HG03558 (cell line): ENCODE data around the gene DPH5.
"Not testable (repeated sequence)": the region's sequence is repeated elsewhere in the genome, so short reads cannot be mapped to it uniquely, and the experiment has no call there.

Experiments
- ATAC-seq: cut with Tn5 transposase; IDR thresholded peaks from one replicate; pipeline ENCODE4 v1.9.1; 2021; ENCODE audit warnings: moderate number of reproducible peaks; ENCODE audit not compliant: unreplicated experiment; ENCODE audit errors: extremely low read depth

Gene DPH5

DNA sequence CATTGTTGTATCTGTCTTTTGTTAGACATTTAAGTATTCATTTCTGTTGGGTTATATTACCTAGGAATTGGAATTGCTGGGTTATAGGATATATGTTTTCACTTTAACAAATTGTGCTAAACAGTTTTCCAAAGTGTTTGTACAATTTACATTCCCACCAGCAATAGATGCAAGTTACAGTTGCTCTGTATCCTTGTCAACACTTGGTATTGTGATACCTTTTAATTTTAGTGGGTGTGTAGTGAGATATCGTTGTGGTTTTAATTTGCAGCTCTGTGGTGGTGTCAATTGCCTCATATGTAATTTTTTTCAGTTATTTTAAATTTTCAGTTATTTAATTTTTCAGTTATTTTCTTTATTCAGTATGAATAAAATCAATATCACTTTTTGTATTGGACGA is 7.4 kb upstream of the DPH5 start:
- no peak for ATAC-seq

DNA sequence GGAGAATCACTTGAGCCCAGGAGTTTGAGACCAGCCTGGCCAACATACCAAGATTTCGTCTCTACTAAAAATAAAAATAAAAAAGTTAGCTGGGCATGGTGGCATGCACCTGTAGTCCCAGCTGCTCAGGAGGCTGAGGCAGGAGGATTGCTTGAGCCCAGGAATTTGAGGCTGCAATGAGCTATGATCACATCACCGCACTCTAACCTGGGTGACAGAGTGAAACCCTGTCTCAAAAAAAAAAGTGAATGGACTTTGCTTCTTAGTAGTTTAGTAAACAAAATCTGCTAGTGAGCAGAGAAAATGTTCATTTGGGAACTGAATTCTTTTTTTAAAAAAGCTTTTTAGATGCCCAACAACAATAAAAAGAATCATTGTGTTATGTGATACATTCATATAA is 6.5 kb upstream of the DPH5 start:
- ATAC-seq, result not testable (repeated sequence)

DNA sequence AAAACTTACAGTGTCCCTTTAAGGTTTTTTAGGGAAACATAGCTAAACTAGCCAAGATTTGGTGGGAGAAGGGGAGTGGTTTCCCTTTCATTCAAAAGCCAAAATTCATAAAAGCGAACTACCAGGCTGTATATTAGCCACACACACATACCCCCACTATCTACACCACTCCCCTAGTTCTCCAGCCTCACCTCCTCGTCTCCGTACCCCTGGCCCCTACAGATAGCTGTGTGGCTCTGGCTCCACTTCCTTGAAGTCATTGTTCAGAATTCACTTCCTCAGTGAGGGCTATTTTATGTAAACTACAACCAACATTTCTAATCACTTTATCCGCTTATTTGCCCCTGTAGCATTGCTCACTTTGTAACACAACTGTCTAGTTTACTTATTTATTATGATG is 5.3 kb upstream of the DPH5 start:
- no peak for ATAC-seq

DNA sequence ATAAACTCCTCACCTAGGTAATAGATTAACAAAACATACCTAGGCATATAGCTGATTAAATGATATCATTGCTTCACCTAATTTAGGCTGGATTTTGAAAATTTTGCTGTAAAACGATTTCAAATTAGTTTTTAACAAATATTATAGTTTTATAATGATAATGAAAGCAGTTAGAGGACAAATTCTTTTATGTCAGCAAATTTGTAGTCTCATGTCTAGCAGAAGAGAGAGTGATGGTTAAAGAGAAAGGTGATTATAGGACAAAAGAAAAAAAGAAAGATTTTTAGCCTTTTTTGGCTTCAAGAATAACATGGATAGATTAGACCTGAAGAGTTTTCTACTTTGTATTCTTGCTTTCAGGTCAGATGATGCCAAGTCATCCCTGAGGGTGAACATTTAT is 3.6 kb upstream of the DPH5 start:
- no peak for ATAC-seq

DNA sequence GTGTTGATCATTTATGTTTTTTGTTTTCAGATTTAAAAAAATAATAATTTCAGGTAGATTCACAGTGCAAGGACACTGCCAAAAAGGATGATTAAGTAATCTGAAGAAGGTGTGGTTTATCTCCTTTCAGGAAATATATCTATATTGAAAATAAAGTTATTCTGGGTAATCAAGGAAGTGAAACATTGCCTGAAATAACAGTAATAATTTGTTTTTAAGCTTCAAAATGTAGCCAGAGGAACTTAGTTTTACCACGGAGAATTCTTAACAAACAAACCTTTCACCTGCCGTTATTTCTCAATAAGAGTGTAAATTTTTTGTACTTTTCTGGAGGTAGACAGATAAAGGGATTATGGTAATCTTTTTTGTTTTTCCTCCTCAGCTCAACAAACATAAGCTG is 2.9 kb upstream of the DPH5 start:
- no peak for ATAC-seq

DNA sequence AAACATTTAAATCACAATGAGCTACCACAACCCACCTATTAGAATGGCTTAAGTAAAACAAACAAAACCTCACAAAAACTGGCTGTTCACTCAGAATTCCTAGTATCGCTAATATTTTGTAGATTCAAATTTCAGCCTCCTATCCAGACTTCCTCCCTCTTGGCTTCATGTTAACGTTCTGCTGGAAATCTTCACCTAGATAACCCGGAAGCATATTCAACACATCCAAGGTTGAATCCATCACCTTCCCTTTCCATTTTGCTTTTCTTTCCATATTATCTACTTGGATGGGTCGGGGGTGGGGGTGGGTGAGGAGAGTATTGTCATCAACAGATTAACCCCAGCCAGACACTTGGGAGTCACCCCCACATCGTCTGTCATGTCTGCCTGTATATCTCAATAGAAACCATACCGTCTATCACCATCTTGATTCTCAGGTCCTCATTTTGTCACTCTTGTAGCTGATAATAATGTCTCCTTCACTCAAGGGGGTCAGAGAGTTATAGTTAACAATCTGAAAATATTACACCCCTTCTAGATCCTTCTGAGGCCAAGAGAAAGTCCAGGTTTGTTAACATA is 1.7 kb upstream of the DPH5 start:
- no peak for ATAC-seq

DNA sequence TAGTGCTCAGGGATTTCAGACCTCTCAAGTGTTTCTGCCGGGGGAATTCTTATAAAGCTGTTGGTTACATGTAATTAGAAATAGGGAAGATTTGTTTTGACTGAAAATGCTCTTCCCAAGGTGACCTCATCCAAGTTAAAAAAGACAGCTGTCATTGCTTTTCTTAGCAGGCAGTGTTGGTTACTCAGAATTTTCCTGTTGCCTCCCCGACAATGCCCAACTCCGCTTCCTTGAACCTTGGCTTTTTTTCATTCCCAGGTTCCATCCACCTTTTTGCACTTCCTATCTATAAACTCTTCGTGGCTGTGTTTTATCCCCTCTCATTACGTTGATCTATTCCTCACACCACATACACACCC is 825 bp upstream of the DPH5 start:
- no peak for ATAC-seq

DNA sequence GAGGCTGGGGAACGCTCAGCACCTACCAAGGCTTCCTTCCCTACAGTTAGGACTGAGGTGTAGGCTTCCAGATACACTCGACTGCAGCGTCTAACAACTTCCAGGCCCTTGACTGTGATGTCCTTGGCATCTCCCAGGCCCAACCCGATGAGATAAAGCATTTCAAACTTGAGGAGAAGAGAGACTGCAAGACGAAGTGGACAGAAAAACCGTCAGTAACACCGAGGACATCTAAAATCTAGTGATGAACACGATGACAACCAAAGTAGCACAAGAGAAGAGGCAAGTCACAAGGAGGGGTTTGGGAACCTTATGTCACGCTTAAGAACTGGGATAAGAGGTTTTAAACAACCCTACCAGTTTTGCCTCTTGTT is 314 bp downstream of the DPH5 start:
- ATAC-seq, result peak; percentile 6

DNA sequence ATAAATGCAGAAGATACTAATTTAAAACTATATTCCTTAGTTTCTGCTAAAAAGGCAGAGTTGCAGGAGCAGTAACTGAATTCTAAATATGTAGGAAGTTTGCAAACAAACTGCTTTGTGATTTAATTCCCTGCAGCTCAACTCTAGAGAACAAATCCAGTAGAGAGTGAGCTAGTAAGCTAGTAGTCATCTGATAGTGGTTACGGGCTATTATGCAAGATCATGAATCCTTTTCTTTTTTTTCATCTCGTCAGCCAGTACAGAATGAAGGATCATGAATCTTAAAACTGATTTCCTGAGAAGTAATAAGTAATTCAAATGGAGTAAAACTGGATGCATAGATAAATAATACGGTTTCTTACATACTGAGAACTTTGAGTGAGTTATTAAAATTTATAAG is 3.3 kb downstream of the DPH5 start:
- no peak for ATAC-seq

DNA sequence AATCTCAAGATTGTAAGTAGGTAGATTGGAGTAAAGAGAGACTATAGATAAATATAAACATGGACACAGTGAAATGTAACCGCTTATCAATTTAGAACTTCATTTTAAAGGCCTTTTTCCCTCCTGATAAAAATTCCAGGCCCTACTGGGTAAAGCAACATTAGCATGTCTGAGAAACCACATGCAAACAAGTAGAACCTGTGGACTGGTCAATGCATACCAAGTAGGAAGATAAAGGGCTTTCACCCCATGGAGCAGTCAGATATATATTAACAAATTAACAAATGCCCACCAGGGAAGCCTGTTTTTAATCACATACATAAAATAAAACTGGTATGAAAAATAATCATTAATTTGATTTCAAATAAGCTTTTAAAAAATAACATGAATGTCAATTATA is 8.1 kb downstream of the DPH5 start:
- no peak for ATAC-seq

DNA sequence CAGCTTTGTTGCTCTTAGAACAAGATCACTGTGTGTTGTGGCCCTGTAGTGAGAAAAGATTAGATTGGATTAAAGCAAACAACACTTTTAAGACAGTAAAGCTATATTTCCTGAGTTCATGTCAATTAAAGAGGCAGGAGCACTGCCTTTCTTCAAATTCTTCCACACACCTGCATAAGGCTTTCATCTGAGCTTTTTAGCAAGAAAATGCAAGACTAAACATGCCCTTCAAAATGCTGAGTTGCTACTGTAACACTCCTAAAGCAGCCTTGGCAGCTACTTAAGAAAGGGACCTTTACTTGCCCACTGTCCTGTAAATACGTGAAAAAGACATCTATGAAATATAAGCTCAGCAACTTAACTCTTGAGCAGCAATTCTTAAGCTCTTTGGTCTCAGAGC is 11.8 kb downstream of the DPH5 start:
- no peak for ATAC-seq

DNA sequence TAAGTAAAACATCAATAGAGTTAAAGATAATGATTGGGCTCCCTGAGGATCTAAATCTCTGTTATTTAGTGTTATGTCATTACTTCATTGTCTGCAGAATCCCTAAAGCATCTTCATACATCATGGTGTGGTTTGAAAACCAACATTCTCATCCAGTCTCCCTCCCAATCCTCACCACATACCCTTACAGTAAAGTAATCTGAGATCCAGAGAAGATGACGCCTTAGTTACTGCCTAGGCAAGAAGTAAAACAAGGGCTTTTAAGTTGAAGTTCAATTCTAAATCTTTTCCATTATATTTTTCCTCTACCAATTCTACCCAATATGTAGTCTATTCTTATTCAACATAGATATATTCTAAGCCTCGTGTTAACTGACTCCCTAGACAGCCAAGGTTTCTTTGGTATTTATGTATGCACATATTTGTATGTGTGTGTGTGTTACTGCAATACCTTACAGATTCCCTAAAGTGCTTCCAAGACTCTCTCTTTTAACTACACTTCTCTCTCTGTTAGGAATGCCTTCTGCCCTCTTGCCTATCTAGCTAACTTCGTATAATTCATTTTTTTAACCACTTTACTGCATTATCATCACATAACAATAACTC is 17.3 kb downstream of the DPH5 start:
- ATAC-seq, result no peak

DNA sequence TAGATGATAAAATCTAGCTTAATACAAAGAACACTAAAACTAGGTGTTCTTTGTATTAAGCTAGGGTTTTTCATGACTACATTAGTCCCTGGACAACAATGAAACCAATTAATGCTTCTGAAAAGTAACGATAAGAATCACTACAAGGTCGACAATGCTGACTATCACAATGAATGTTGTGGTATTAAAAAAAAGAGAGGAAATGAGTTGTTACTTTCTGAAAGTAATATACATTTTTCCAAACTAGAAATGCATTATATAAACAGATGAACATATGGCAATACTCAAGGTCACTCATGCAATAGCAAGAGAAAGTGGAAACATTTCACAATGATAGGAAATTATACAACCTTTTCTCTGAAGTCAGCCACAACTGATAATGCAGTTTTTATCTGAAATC is 19.0 kb downstream of the DPH5 start:
- no peak for ATAC-seq

DNA sequence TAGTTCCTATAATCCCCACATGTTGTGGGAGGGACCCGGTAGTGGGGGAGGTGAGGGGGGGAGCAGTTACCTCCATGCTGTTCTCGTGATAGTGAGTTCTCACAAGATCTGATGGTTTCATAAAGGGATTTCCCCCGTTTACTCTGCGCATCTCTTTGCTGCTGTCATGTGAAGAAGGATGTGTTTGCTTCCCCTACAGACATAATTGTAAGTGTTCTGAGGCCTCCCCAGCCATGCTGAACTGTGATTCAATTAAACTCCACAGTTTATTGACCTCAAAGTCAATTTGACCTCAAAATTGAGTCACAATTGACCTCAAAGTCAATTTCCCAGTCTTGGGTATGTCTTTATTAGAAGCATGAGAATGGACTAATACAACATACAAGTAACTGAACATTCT is 19.7 kb downstream of the DPH5 start:
- no peak for ATAC-seq

DNA sequence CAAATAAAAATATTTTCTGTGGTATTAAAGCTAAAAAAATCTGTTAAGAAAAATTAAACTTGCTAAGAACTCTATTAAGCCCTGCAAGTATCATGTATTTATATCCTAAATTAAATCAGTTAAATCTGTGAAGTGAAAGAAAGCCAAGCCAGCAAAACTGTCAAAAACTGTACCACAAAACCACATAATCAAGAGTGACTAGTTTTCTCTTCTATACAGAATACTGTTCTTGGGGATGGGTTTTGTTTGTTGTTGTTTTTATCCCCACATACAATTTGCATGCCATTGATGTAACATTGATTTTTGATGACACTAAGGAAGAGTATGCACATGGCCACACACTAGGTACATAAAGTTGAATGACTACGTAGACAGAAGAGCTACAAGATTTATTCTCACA is 20.4 kb downstream of the DPH5 start:
- ATAC-seq, result no peak

DNA sequence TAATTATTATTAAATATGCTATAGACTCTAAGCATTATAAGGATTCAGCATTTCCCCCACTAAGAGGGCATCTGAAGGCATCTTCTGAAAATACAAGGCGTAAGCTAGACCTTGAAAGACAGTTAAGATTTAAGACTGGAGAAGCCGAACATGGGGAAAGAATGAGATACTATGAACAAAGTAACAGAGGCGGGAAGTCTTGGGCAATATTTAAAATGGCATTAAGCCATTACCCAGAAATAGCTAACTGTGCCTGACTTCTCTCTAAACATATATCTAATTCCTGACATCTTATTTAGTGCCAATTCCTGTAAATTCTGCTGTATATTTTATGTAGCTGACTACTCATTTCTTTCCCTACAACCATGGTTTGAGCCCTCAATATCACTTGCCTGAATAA is 20.9 kb downstream of the DPH5 start:
- no peak for ATAC-seq

DNA sequence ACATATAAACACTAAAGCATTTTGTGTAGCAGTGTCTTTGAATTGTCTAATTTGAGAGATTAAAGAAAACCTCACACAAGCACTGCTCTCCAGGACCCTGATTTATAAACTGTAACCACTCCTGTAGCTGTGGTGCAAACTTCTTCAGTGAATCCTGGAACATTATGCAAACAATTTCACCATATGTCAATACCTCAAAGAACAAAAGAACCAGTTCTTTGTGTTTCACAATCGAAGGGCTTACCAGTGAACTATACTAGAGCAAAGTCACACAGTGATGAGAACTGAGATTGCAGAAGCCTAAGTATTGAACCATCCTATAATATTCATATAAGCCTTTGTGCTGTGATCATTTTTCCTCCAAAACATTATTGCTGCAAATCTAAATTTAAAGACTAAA is 21.5 kb downstream of the DPH5 start:
- peak; percentile 44 for ATAC-seq

DNA sequence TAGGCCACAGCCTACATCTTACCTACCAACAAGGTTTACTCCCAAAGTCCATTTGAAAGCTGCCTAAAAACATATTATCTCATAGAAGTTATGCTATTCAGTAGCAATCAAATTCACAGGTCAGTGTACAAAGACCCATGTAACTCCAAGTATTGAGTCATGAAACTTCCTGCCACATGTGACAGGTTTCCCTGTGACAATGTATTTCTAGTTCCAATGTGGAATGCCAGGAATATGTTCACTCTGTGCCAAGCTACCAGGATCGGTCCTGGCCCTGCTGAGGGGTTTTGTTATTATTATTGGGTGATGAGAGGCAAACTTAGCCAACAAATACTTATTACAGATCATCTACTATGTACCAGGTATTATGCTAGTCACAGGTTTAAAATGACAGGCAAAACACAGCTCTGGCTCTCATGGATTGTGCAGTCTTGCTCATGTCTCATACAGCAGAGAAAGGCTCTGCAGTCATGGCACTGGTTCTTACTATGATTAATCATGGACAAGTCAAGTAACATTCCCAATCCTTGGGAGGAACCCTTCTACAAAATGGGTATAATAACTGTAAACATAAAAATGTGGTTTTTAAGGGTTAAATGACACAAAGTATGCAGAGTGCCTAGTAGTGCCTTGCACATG is 22.5 kb downstream of the DPH5 start:
- ATAC-seq, result no peak

DNA sequence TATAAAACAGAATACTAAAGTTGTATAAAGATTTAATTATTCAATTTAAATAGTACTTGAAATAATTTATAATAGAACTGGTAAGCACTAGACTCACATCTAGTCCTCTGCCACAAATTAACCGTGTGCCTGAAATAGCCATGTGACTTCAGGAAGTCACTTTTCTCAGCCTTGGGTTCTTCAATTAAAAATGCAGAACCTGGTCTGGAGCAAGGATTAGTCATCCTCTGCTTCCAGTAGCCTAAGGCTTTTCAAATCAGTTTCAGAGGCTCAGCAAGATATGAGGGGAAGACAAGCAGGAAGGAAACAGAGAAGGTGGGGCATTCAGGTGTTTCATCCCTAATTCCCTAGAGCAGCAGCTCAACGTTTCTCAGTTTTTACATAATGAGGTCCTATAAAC is 23.0 kb downstream of the DPH5 start:
- ATAC-seq, result no peak

DNA sequence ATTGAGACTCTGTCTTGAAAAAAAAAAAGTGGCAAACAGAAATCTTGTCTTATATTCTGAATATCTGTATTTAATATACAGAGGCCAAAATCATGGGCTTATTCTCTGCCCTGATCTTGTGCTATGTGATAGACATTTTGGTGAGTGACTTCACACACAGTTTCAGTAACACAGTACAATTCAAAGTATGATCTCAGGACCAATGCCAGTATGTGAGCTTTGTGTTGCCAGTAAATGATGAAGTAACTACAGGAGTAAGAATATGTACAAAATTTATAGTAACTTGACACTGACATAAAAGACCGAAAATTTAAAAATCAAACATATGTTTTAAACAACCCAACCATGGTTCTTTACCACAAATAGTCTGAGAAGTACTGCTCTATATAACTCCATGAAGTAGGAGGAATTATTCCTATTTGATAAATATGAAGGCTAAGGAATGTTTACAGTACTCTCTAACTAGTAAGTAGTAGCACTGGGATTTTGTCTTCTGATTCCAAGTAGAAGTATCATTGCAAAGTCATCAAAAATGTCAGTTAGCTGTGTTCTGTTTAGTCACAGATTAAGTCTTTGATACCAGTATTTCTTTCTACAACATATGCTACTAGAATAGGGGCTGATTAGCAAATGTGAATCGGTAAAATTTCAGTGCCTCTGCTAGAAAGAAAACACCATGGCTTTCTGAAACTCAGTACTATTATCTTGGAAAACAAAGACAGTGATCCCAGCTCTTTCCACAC is 25.3 kb downstream of the DPH5 start:
- ATAC-seq, result no peak

DNA sequence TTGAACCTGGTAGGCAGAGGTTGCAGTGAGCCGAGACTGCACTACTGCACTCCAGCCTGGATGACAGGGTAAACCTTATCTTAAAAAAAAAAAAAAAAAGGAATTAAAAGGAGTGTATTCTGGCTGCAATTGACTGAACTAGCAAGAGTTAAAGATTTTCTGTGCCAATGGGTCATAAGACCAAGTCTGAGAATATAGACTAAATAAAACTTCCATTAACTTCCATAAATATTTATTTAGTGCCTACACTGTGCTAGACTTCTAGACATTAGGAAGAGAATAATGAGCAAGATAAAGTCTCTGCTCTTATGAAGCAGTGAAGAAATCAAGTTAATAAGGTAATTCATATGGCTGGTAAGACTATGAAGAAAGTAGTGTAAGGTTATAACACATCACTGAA is 27.2 kb downstream of the DPH5 start:
- no peak for ATAC-seq
